SK-N-MC (cell line): ENCODE results near the gene DSCAML1.

Source experiments
- EZH2 ChIP-seq: fragments of 200-600 bp; sonication (generic); IDR thresholded peaks from one replicate; pipeline ENCODE4 v1.6.1; 2017; ENCODE audit warnings: antibody characterized with exemption
- POLR2AphosphoS5 ChIP-seq: IDR thresholded peaks from 2 replicates; pipeline ENCODE4 v1.6.1; 2012; ENCODE audit warnings: mild to moderate bottlenecking, low read depth, low read length, borderline replicate concordance

DNA sequence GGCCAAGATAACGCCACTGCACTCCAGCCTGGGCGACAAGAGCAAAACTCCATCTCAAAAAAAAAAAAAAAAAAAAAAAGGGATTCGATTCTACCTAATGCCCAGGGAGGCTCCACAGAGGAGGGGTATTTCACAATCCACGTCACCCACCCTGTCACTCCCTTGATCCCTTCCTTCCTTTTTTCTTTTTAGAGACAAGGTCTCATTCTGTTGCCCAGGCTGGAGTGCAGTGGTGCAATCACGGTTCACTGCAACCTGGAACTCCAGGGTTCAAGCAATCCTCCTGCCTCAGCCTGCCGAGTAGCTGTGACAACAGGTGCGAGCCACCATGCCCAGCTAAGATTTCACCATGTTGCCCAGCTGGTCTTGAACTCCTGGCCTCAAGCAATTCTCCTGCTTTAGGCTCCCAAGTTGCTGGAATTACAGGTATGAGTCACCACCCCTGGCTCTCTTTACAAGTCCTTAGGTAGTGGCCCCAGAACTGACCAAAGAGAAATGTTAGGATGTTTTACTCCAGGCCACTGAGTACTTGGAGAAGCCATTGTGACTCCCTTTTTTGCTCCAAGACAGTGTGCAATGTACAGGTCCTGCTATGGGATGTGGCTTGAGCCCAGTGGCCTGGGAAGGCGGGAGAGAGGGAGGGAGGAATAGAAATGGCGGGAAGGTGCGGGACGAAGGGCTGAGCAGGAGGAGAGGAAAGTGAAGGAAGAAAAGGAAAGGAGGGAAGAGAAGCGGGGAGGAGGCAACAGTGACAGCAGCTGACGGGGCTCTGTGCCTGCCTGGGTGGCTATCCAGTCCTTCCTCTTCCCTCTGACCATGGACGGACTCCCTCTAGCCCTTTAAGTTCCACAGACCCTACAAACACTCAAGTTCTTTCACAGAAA lies 39.3 kb upstream of the DSCAML1 start:
- TF ChIP-seq POLR2AphosphoS5 (no peak), EZH2 (no peak)
